NCI-H774 (cell line): ENCODE results near the gene PIP5KL1.

Source experiments
- DNase-seq: peaks from one replicate; lab custom pipeline; 2025; lab: John Stamatoyannopoulos, UW

Gene PIP5KL1

DNA sequence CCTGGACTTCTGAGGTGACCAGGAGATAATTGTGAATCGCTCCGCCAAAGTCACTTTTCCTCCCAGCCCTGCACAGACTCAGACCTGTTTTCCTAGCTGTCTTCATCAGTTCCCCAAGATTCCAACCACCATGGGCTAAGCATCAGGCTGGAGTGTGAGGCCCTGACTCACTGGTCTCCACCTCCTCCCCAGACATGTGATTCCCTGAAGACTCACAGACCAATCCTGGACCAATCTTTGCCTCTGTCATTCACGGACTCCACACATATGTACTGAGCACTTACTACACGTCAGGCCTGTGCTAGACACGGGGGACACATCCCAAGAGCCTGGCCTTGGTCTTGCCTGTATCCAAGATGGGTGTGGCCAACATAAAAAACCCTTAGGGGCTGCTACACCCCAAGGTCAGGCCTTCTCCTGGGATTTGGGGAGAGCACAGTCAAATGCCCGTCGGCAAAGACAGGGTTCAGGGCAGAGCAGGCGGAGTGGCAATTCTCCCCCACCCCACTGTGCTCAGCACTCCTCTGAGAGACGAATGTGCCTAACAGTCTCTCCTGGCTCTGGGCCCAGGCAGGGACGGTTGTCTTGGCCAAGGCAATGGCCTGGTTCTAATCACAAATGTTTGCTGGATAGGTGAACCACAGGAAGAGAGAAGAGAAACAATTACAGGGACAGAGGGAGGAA is 38.3 kb upstream of the PIP5KL1 start:
- DNase-seq: no peak

DNA sequence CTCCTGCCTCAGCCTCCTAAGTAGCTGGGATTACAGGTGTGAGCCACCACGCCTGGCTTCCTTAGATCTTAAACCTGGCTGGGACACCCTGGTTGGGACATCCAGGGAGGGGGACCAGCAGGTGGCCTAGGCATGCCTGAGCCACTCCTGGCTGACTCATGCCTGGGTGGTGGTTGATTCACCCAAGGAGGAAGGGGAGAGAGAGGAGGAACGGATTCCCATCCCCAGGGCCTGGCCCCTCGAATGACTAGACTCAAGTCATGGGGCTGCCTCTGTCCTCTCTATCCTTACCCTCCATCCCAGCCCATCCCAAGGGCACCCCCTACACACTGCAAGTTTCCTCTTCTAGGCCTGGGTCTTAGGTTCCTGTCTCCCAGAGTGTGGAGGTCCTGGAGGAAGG is 37.5 kb upstream of the PIP5KL1 start:
- DNase-seq: no peak

DNA sequence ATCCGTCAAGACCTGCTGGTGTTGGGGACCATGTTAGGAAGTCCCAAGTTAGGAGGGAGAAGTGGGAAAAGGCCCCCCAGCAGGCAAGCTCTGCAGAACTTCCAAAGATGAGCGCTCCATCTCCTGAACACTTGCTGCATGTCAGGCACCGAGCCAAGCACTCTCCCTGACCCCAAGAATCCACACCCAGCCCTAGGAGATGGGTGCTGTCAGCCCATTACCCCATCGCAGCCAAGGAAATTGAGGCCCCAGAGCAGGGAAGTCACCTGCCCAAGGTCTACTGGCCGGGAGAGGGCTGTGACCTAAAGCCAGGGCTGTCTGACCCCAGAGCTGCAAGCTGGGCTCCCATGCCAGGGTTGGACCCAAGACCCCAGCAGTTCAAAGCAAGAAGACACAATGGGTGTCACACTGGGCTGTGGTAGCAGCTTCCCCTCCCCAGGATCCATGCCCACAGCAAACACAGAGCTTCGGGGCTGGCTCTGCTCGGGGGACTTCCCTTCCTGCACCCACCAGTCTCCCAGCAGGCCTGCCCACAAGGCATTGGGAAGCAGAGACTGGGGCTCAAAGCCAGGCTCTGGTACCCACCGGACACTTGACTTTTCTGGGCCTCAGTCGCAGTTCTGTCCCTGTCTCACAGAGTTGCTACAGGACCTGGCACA is 36.7 kb upstream of the PIP5KL1 start:
- DNase-seq: no peak

DNA sequence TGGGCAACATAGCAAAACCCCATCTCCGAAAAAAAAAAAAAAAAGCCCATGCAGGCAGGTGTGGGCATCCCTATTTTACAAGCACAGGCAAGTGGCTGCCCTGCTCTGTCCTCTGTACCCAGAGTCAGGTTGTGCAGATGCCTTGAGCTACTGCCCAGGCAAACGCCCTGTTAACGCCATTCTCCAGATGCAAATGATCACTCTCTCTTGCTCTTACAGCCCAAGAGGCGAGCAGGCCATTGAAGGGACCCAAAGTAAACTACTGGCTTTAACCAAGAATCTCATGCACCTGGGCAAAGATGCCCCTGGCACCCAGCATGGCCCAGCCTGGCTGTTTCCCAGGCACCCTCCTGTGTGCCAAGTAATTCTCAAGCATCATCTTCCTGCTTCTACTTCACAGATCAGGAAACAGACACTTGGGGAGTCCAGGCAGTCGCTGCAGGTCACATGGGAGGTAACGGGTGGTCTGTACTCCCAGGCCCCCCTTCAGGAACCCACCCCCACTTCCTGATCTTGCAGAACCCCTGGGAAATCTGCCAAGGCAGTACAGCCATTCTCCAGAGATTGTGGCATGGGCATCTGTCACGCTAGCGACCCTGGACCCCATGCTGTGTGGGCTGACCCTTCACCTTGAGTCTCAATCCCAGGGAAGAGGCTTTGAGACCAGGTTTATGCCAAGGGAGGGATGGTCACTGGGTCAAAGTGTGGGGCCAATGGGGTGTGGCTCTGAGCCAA is 36.0 kb upstream of the PIP5KL1 start:
- DNase-seq: no peak

DNA sequence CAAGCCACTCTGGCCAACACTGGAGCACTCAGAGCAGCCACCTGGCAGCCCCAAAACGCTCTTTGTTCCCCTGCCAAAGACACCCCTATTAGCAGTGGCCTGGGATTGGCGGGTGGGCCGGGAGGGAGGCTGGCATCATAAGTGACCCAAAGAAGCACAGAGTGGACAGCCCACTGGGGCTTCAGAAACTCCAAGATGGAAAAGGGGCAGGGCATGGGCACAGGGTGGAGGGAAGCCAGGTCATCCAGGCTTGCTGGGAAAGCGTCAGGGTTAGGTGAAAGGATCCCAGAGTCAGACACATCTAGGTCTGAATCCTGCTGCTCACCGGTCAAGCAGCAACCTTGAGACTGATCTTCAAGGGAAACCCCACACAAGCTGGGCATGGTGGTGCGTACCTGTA is 35.4 kb upstream of the PIP5KL1 start:
- DNase-seq: no peak

DNA sequence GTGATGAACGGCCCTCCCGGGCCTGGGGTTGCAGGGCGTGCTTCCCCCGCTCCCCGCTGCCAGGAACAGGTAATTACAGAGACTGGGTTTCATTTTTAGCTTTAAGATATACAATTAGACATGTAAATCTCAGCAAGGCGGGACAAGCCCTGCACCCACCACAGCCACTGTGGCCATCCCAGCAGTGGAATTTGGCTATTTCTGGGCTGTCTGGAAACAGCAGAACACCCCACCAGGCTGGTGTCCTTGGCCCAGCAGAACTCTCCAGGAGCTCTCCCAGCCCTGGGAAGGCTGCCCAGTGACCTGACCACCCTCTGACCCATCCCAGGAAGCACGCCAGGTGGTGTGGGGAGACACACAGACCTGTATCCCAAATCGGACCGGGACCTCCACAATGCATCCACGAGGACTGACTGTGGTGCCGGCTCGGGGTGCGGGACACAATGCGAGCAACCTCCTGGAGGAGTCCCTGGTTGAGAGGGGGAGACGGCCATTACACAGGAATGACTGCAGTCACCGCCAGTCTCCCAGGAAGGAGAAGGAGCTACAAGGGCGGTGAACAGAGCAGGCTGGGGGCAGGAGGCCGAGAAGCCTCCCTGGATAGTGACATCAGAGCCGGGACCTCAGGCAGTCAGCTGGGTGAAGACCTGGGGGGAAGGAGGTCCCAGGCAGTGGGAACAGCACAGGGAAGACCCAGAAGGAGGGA is 32.9 kb upstream of the PIP5KL1 start:
- DNase-seq: no peak

DNA sequence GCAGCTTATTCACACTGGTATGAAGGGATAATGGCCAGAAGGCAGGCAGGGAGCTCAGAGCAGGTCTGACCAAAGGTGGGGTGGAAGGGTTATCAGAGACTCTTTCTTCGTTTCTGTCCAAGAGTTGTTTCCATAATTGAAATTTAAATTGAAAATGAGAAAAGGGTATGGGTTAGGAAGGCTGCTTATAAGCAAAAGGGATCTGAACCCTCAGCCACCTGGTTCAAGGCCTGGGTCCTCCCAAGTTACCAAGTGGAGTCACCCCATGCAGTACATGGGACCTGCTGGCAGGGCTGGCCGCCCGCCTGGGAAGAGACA is 32.4 kb upstream of the PIP5KL1 start:
- DNase-seq: no peak

DNA sequence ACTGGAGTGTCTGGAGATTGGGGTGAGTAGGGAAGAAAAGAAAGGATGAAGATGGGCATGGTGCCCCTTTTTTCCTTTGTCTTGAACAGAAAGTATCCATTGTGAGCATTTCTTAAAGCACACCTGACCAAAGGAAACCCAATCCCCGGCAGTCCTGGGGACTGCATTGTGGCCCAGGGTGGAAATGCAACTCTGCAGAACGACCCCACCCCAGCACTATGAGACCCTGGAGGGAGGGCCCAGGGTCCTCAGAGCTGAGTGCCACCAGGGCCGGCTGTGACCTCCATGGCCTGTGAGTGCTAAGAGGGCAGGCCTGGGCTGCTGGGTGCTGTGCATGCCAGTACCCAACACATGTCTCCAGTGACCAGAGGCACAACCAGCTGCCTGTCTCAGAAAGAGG is 31.7 kb upstream of the PIP5KL1 start:
- no peak for DNase-seq

DNA sequence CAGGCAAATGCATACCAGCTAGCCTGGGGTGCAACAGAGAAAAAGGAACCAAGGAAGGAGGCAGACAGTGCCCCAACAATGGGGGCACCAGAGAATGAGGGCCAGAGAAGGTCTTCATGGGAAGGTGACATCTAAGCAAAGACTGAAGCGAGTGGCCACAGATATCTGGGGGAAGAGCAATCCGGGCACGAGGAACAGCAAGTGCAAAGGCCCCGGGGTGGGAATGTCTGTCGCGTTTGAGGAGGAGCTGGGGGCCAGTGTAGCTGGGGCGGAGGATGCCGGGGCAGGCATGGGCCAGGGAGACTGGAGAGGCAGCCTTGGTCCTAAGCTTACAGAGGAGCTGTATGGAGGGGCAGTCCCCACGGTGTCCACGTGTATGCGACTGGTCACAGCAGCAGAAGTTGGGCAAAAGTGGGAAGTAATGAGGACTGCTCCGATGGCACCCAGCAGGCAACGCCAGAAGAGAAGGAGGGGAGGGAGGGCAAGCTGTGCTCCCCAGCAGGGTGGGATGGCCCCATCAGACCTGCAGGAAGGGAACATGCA is 31.1 kb upstream of the PIP5KL1 start:
- no peak for DNase-seq

DNA sequence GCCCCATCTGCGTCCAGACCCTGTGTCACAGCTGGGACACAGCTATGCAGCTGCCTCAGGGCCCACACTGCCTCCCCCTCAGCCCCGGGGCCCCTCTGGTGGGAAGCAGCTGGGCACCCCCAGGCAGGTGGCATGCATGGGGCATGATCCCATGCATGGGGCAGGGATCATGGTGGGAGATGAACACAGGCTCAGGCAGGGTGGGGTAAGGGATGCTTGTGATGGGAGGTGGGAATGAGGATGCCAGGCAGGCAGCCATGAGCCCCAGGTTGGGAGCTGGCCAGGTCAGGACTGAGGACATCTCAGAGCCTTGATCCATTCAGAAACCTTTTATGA is 30.5 kb upstream of the PIP5KL1 start:
- no peak for DNase-seq

DNA sequence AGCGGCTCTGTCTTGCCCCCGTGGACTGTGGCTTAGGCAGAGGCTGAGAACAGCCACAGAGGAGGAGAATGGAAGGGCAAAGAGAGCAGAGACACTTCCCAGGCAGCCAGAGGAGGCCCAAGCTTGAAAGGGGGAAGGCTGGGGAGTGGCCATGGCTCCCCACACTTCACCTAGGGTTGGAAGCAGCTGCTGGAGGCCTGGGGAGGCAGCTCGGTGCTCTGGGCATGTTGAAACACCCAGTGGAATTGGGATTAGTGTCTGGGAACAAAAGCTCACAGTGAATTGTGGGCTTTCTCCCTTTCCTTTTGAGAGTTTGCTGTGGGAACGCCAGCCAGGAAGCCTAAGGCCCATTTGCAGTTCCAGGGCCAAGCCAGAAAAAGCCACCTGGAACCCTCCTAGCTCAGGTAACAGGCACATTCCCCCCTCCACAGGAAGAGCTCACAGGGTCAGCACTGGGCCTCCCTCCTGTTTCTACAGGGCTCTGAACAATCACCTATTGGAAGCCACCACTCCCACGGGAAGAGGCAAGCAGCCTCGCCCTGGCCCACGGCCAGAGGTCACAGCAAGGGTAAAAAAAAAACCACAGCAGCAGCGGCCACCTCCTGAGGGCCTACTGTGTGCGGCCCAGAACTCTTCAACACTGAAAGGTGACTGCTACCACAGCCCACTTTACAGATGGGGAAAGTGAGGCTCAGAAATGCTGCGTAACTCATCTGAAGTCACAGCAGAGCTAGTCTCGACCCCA is 30.0 kb upstream of the PIP5KL1 start:
- DNase-seq: no peak

DNA sequence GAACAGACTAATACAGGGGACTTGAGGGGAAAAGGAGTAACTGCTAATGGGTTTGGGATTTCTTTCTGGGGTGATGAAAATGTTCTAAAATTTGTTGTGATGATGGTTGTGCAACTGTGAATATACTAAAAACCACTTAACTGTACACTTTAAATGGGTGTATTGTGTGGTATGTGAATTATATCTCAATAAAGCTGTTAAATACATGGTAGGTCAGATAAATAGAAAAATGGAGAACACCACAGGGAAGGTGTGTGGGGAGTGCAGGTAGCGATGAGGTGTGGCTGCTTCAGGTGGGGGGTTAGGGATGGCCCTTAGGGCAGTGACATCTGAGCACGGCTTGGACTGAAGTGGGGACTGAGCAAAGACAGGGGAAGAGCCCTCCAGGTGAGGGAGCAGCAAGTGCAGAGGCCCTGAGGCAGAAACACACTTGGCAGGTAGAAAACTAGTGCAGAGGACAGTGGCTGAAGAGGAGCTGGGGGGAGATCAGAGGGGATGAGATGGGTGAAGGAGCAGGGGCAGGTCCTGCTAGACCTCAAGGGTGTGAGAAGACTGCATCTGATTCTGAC is 29.3 kb upstream of the PIP5KL1 start:
- DNase-seq: no peak

DNA sequence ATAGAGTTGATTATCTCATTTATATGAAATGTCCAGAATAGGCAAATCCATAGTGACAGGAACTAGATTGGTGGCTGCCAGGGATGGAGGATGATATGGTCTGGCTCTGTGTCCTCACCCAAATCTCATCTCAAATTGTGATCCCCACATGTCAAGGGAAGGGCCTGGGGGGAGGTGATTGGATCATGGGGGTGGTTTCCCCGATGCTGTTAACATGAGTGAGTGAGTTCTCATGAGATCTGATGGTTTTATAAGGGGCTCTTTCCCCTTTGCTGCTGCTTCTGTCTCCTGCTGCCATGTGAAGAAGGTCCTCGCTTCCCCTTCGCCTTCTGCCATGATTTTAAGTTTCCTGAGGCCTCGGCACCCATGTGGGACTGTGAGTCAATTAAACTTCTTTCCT is 28.8 kb upstream of the PIP5KL1 start:
- DNase-seq: no peak

DNA sequence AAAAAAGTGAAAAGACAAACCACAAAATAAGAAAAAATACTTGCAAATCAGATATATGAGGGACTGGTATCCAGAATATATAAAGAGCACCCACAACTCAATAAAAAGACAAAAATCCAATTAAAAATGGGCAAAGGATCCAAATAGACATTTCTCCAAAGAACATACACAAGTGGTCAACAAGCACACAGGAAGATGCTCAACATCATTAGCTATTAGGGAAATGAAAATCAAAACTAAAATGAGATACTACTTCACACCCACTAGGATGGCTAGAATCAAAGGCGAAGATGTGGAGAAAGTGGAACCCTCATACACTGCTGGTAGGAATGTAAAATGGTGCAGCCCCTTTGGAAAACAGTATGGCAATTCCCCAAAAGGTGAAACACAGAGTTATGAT is 28.2 kb upstream of the PIP5KL1 start:
- DNase-seq: no peak

DNA sequence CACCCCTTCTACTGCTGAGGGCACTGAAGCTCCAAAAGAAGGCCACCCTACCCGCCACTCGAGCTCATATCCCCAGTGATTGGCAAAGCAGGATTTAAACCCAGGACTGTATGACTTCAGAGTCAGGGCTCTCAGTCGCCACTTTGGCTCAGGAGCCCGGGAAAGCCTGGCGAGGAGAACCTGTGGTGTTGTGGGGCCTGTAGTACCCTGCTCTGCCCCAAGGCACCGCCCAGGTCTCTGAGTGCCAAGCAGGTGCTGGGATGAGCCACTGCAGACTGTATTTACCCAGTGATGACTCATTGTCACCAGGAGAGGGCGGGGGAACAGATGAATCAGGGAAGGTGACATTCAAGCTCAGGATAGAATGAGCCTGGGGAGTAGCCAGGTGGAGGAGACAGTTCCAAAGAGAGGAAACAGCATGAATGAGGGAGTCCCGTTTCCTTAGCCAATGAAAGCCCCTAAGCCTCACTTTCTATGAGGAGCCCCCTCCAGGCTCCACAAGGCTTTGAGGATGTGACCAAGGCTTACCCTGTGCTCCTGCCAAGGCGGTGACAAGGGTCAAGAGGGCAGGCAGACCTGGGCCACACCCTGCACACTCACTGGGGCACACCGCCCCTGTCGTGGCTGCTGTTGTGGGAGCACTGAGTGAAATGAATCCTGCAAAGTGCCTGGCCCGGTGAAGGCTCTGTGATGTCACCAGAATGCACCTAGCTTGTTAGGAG is 24.9 kb upstream of the PIP5KL1 start:
- peak; percentile 98 for DNase-seq

DNA sequence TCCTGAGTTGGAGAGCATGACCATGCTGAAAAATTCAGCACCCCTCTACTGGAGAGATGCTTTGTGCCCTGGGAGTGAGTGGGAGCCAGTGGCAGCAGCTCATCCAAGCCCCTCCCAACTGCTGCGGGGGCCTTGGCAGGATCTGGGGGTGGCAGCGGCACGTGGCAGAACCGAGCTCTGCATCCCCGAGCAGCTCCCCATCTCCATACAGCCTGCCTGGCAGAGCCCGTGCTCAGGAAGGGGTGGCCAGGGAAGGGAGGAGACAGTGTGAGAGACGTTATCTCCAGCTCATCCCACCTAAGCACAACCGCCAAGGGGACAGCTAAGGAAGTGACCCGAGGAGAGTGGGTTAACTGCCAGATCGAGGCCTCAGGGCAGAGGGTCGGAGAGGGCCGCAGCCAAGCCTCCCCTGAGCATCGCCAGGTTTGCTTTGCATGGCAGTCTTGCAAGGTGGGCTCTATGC is 24.3 kb upstream of the PIP5KL1 start:
- DNase-seq: no peak

DNA sequence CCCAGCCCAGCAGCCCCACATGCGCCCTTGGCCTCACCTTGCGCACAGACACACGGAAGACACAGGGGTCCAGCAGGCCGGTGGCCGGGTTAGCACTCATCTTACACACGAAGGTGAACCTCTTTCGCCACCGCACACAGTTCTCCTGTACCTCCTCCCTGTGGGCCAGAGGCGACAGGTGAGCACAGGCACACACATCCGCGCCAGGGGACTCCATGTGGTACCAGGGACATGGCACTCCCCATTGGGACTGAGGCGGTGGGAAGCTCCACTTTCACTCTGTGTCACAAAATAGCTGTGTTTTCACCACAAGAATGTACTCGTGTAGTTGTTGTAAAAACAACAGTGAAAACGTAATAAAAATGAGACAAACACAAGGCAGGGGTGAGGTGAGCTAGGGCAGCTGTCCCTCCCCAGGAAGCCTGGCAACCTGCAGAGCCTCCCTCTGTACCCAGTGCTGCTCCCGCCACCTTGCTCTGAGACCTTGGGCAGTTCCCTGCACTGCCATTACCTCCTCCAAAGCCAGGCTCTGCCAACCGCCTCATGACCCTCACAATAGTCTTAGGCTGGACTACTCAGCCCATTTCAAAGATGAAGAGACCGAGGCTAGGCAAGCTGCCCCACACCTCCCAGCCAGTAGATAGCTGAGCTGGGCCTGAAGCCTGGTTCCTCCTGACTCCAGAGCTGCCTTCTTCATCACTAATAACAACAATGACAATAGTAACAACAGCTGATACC is 23.4 kb upstream of the PIP5KL1 start:
- no peak for DNase-seq

DNA sequence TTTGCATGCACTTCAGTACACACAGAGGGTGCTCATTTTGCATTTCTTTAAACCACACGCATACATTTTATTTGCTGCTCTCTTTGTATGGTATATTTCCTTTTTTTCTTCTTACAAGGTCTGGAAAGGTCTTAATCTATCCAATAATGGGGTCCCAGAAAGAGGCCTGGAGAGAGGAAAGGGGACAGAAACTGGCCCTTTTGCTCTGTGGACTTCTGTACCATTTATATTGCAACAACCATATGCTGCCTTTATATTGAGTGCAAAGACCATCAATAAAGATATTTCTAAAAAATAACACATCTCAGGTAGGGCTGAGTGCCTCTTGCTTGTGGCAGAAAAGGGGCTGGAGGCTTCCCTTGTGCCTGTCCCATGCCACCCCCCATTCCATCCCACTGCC is 22.6 kb upstream of the PIP5KL1 start:
- DNase-seq: no peak

DNA sequence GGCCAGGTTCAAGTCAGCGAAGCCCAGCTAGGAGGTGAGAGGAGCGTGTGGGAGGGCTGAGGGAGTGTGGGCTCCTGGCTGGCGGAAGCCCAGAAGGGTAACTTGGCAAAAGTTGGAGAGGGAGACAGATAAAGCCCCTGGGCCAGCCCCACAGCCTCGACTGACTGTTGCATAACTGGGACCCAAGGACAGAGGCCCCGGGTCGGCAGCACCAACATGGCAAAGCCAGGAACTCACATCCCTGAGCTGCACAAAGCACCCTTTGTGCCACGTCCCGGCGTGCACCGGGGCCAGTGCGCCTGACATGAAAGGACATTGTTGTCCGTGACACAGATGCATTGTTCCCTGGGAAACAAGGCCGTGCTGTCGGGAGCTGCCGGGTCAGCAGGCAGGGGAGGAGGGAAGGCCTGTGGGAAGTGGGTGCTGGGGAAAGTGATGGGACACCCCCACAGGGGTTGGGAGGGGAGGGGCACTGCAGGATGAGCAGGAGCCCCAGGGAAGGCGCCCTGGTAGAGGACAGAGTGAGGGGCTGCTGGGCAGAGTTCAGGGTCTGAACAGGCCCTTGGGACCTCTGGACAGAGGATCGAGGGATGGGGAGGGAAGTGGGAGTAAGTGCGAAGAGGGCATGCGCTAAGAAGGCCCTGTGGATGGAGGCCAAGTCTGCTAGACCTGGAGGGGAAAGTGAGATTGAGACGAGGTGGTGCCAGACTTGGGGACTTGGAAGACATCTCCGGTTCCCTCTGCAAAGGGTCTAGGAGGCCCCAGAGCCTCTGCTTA is 20.1 kb upstream of the PIP5KL1 start:
- no peak for DNase-seq
